HepG2 (cell line): ENCODE results near the gene PLCB2. TPM values are rescaled to one million over a fixed set of nuclear protein-coding genes. Genes with fewer than 3 reads are reported as not detected.

Experiments
- HNRNPK ChIP-seq: fragments of 200-400 bp; formaldehyde crosslinking; IDR thresholded peaks from 2 replicates; pipeline ENCODE4 v1.6.1; 2018; ENCODE audit warnings: low read length, low read depth, moderate library complexity, mild to moderate bottlenecking; ENCODE audit not compliant: poor library complexity, severe bottlenecking
- MBD4 ChIP-seq: IDR thresholded peaks from 2 replicates; pipeline ENCODE4 v1.6.1; 2012; ENCODE audit warnings: low read length, inconsistent platforms, borderline replicate concordance
- NFKBIZ ChIP-seq: IDR thresholded peaks from 2 replicates; pipeline ENCODE4 v1.6.1; 2018; ENCODE audit warnings: missing genetic modification reagents, missing compliant biosample characterization
- RNF219 ChIP-seq: sonication (generic); formaldehyde crosslinking; IDR thresholded peaks from 2 replicates; pipeline ENCODE4 v1.5.0; 2020; ENCODE audit warnings: mild to moderate bottlenecking, missing genetic modification reagents
- ZFYVE20 ChIP-seq: sonication (generic); formaldehyde crosslinking; IDR thresholded peaks from 2 replicates; pipeline ENCODE4 v1.8.0; 2023; ENCODE audit warnings: low read depth, mild to moderate bottlenecking, moderate library complexity, missing genetic modification reagents, borderline replicate concordance
- ZNF18 ChIP-seq: sonication (generic); formaldehyde crosslinking; IDR thresholded peaks from 2 replicates; pipeline ENCODE4 v1.8.0; 2022; ENCODE audit warnings: mild to moderate bottlenecking, missing genetic modification reagents; ENCODE audit not compliant: insufficient replicate concordance
- ZNF275 ChIP-seq: sonication (generic); formaldehyde crosslinking; IDR thresholded peaks from 2 replicates; pipeline ENCODE4 v1.8.0; 2022; ENCODE audit warnings: missing genetic modification reagents, mild to moderate bottlenecking, inconsistent platforms, borderline replicate concordance
- ZNF530 ChIP-seq: sonication (generic); formaldehyde crosslinking; IDR thresholded peaks from 2 replicates; pipeline ENCODE4 v1.5.0; 2020; ENCODE audit warnings: low read depth, mild to moderate bottlenecking, missing genetic modification reagents
- polyA plus RNA-seq, 8 experiments: library from polyadenylated mRNA; depleted of rRNA in 3 of 8; stranded (reverse) in 7 of 8; unstranded in 1 of 8; fragments of >200 nt; fragmentation: Illumina TruSeq in 4 of 8; extraction: Trizol in 4 of 8; gene quantifications; 2 replicates each; pipeline versions ENCODE4 v1.2.1 to v1.2.3, GENCODE V29; 2011 to 2016; ENCODE audit warnings: low read depth in 4 of 8, missing spikeins in 1 of 8, mixed read lengths in 1 of 8; ENCODE audit not compliant: insufficient read depth in 1 of 8
- total RNA-seq, 5 experiments: library from RNA; depleted of rRNA; stranded (reverse); fragments of >200 nt; fragmentation: Illumina TruSeq; extraction: Trizol; gene quantifications; 2 replicates each; pipeline ENCODE4 v1.2.3, GENCODE V29; 2016; ENCODE audit warnings: low read depth in 1 of 5

Gene PLCB2
- total and polyA plus RNA-seq, 2 of the 13 experiments (the other 11 are each of a cell fraction or from before 2014, with no cell fraction given) = 0.11 TPM; not detected in 1

- TF ChIP-seq ZNF18 (CRISPR knock-in tag) (no peak), MBD4 (no peak), NFKBIZ (CRISPR knock-in tag) (no peak), RNF219 (CRISPR knock-in tag) (no peak), ZNF275 (no peak), ZFYVE20 (CRISPR knock-in tag) (no peak), ZNF530 (CRISPR knock-in tag) (no peak), HNRNPK (no peak)
Measured at GRCh38 chr15:40345225-40345866, 37.6 kb upstream of the PLCB2 start (continued).
